AG09309 (cell line): ENCODE results near the gene TMEM62.
"Not testable (repeated sequence)": the region's sequence is repeated elsewhere in the genome, so short reads cannot be mapped to it uniquely, and the experiment has no call there.

Source experiments
- DNase-seq: peaks from one replicate; pipeline ENCODE4 v3.0.0-alpha.2; 2010; ENCODE audit warnings: low read depth
- H3K4me3 ChIP-seq: 2 replicates; pipeline ENCODE4 v1.5.1; 2011; ENCODE audit warnings: mild to moderate bottlenecking, low read depth, low read length, moderate library complexity; ENCODE audit not compliant: control insufficient read depth
- CTCF ChIP-seq: IDR thresholded peaks from 2 replicates; pipeline ENCODE4 v1.5.1; 2011; ENCODE audit warnings: mild to moderate bottlenecking, low read depth, low read length, inconsistent platforms; ENCODE audit not compliant: insufficient read depth, control insufficient read depth; ENCODE audit errors: missing control alignments

TMEM62 gene

GRCh38 chr15:43218908-43219706 lies 85.7 kb downstream of the TMEM62 start:
- no peak for DNase-seq
- no peak overlapping the region for H3K4me3 ChIP-seq
- TF ChIP-seq CTCF, result peak; percentile 40

GRCh38 chr15:43219929-43220928 lies 86.8 kb downstream of the TMEM62 start:
- DNase-seq, result no peak
- TF ChIP-seq CTCF, result no peak
- no peak overlapping the region for H3K4me3 ChIP-seq

- TF ChIP-seq CTCF, result no peak
- no peak within 1 kb of the TSS for H3K4me3 ChIP-seq
- DNase-seq, result no peak
Measured at GRCh38 chr15:43220991-43221403, 87.6 kb downstream of the TMEM62 start, which contains the start of gene EPB42. Gene EPB42 (minus strand): TSS chr15:43221018. CDS start chr15:43220825, 193 bp downstream.

GRCh38 chr15:43221422-43221821 lies 88.0 kb downstream of the TMEM62 start:
- no peak for DNase-seq
- no peak overlapping the region for H3K4me3 ChIP-seq
- no peak for TF ChIP-seq CTCF

GRCh38 chr15:43225201-43225949 lies 92.0 kb downstream of the TMEM62 start:
- peak; percentile 87 for TF ChIP-seq CTCF

GRCh38 chr15:43225950-43226255 lies 92.5 kb downstream of the TMEM62 start:
- not testable (repeated sequence) for DNase-seq

More at GRCh38 chr15:43225201-43225949, 92.0 kb downstream of the TMEM62 start:
- no peak overlapping the region for H3K4me3 ChIP-seq
- no peak for DNase-seq

More at GRCh38 chr15:43225950-43226255, 92.5 kb downstream of the TMEM62 start:
- not testable (repeated sequence) for H3K4me3 ChIP-seq
